GM12875 (cell line): Measurements from ENCODE around the gene MTIF3.

Experiments used
- H3K4me3 ChIP-seq: one replicate; pipeline ENCODE4 v1.5.1; 2011; ENCODE audit warnings: low read depth, low read length, control low read depth
- TF ChIP-seq, protein P1 (sequence below): IDR thresholded peaks from 2 replicates; pipeline ENCODE4 v1.5.1; 2011; ENCODE audit warnings: low read depth, mild to moderate bottlenecking, control low read depth, inconsistent platforms, low read length, moderate library complexity, borderline replicate concordance; ENCODE audit not compliant: insufficient read depth

Gene MTIF3

GRCh38 chr13:27442071-27442647, 8.2 kb downstream of the MTIF3 start:
- no peak overlapping the region for H3K4me3 ChIP-seq
- TF ChIP-seq, protein P1, sequence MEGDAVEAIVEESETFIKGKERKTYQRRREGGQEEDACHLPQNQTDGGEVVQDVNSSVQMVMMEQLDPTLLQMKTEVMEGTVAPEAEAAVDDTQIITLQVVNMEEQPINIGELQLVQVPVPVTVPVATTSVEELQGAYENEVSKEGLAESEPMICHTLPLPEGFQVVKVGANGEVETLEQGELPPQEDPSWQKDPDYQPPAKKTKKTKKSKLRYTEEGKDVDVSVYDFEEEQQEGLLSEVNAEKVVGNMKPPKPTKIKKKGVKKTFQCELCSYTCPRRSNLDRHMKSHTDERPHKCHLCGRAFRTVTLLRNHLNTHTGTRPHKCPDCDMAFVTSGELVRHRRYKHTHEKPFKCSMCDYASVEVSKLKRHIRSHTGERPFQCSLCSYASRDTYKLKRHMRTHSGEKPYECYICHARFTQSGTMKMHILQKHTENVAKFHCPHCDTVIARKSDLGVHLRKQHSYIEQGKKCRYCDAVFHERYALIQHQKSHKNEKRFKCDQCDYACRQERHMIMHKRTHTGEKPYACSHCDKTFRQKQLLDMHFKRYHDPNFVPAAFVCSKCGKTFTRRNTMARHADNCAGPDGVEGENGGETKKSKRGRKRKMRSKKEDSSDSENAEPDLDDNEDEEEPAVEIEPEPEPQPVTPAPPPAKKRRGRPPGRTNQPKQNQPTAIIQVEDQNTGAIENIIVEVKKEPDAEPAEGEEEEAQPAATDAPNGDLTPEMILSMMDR, result no peak

GRCh38 chr13:27440408-27440807, 10.0 kb downstream of the MTIF3 start:
- H3K4me3 ChIP-seq, result no peak overlapping the region
- TF ChIP-seq, protein P1, result no peak

DNA sequence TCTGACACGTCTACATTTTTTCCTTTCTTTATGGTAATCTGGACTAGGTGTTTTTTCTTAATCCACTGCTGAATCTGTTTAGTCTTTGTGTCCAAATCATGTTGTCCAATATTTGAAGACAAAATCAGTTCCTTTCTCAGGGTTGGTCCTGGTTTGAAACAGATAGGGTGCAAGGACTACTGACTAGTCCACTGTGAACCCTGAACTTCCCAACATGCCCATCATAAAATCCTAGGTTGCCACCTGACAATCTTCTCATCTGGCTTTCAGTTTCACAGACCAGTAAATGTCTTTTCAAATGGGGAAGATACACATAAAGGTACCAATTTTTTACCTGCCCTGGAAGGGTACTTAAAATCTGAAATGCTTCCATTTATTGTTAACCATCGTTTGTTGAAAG, 13.2 kb downstream of the MTIF3 start:
- TF ChIP-seq, protein P1, result no peak
- no peak overlapping the region for H3K4me3 ChIP-seq

GRCh38 chr13:27432611-27433210, 17.7 kb downstream of the MTIF3 start:
- TF ChIP-seq, protein P1, result no peak
- no peak overlapping the region for H3K4me3 ChIP-seq

- H3K4me3 ChIP-seq, result no peak overlapping the region
- TF ChIP-seq, protein P1, result no peak
These were observed 18.2 kb downstream of the MTIF3 start for GRCh38 chr13:27432180-27432579.

GRCh38 chr13:27428160-27428559, 22.2 kb downstream of the MTIF3 start:
- TF ChIP-seq, protein P1, result no peak
- no peak overlapping the region for H3K4me3 ChIP-seq

- TF ChIP-seq, protein P1, result no peak
- no peak overlapping the region for H3K4me3 ChIP-seq
These were observed 22.7 kb downstream of the MTIF3 start for GRCh38 chr13:27427641-27428040.
